GM19351 (cell line): ENCODE measurements around the gene CYS1.

Experiments
- ATAC-seq: cut with Tn5 transposase; IDR thresholded peaks from one replicate; pipeline ENCODE4 v1.9.1; 2021; ENCODE audit warnings: mild to moderate bottlenecking, moderate library complexity; ENCODE audit not compliant: unreplicated experiment

The CYS1 gene

GRCh38 chr2:10073706-10074105, 6.5 kb downstream of the CYS1 start:
- ATAC-seq: no peak

DNA sequence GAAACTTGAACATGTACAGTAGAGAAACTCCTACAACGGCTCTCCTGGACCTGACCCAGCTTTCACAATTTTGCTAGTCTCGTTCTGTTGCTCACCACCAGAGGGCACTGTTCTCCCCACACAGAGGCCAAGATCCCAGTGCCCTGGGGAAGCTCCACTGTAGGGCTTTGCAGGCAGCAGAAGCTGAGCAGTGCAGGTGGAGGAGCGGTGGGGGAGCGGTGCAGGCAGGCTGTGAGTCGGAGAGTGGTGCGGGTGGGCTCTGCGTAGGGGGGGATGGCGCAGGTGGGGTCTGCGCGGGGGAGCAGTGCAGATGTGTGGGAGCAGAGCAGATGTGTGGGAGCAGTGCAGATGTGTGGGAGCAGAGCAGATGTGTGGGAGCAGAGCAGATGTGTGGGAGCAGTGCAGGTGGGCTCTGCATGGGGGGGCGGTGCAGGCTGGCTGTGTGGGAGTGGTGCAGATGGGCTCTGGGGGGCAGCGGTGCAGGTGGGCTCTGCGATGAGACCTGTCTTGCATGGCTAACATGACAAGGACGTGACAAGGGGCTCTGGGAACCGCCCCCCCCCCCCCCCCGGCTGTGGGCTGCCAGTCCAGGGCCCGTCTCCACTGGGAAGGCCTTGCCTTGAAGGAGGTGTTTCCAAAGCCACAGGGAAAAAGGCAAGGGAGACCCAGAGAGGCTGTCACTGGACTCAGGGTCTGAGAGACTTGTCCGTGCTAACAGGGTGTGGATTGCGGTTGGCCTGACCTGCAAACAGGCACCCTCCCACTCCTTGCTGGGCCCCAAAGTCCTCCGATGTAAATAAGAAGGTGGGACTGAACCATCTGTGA, 7.3 kb downstream of the CYS1 start:
- ATAC-seq: peak; percentile 90

DNA sequence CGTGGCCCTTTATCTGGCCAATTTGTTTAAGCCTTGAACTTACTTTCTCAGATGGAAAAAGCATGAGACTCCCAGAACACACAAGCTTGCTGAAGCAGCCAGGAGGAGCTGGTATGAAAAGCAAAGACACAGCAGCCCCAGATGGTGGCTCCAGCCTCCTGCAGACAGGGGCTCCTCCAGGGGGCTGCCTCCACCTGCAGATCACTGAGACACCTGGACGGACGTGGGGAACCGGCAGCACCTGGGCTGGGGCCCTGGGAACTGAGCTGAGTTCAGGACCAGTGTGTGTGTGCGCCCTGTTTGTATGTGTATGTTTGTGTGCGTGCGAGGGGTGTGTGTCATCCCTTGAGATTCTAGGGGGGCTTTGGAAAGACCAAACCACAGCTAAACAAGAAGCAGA, 8.6 kb downstream of the CYS1 start:
- ATAC-seq: no peak

DNA sequence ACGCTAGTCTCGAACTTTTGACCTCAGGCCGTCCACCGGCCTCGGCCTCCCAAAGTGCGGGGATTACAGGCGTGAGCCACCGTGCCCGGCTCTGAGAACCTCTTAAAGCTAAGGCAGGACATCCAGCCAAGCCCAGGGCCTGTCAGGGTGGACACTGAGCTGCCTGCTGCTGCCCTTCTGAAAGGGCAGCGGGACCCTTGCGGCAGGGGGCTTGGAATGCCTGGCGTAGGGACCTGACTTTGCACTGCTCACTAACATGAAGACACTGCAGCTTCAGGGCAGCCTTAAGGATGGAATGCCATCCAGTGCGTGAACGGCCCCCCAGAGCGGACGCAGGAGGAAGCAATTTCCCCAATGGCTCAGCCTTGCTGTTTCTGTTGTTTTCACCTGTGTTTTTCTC, 9.0 kb downstream of the CYS1 start:
- no peak for ATAC-seq

DNA sequence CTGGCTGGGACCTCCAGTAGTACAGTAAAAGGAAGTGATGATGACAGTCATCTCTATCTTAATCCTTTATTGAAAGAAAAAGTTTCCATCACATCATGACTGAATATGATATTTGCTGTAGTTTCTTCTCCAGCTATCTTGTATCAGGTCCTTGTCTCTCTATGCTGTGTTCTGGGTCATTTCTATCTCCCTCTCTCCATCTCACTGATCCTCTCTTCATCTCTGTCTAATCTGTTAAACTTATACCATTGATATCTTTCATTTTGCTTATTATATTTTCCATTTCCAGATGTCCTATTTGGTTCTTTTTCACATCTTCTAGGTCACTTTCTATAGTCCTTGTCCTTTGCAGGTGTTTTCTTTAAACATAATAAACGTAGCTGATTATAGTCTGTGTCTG, 12.3 kb downstream of the CYS1 start:
- ATAC-seq: no peak

GRCh38 chr2:10067330-10067729, 12.9 kb downstream of the CYS1 start:
- ATAC-seq: no peak

DNA sequence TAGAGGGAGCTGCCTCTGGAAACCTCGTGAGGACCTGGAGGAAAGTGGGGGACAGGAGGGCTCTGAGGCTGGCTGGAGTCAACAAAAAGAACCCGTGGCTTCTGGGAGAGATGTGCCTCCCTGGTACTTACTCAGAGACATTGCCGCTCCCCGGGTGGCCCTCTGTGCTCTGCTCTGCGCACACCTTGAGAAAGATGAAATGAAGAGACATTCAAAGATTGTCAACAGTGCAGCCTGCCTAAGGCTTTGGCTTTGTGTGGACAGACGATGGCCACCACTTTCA, 14.5 kb downstream of the CYS1 start:
- ATAC-seq: no peak

DNA sequence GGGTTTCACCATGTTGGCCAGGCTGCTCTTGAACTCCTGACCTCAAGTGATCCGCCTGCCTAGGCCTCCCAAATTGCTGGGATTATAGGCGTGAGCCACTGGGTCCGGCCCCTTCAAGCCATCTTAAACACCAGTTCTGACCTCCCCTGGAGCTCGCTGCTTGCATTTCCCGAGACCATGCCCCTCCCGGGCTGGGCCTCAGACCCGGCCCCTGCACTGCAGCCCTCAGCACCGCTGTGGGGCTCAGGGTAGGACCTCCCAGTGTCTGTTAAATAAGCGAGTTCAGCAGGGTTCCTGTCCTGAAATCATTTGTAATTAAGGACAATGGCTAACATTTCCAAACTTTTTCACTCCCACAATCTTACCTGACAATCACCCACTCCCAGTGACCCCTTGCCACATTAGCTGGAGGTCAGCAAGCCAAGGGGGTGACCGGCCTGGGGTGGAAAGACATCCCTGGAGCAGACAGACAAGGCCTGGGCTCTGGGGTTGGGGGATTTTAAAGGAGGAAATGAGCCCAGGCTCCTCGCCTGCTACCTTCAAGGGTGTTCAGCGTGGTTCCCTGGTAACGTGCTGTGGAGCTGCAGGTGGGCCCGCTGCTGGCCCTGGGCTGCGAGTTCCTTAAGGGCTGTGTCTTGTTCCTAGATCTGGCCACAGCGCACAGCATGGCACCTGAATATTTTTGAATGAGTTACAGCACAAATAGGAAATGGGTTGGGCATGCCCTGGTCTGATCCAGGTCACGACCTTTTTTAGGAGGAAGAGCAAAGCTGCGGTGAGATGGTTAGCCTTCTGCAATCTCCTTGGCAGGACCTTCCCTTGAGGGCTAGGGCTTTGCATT, 15.1 kb downstream of the CYS1 start:
- no peak for ATAC-seq

GRCh38 chr2:10063566-10063965, 16.6 kb downstream of the CYS1 start:
- ATAC-seq: no peak

- ATAC-seq: no peak
Observed at GRCh38 chr2:10062931-10063365, 17.3 kb downstream of the CYS1 start.

DNA sequence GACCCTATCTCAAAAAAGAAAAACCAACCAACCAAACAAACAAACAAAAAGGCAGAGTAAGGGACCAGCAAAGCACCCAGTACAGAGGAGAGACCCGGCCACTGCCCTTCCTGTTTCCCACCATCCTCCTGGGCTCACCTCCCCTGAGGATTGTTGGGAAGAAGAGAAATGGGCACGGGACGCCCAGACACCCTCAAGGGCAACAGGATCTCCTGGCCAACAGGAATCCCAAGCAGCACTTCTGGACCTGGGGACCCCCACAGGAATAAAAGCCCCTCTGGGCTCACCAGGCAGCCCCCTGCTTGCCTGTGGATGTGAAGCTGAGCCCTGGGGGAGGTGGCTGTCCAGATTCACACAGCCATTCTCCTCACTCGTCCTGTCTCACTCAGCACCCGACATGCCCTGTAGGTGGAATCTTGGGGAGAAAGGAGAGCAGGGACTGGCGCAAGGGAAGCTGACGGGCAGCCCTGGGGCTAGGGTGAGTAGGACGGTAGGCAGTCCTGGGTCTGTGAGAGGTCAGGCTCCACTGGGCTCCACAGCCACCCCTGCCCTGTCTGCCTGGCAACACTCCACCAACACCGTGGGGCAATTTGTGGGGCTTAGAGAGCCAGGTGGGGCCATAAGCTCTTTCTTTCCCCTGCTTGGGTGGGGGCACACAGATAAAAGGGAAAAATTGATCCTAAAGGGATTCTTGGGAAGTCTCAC, 18.8 kb downstream of the CYS1 start:
- no peak for ATAC-seq

GRCh38 chr2:10059552-10060335, 20.5 kb downstream of the CYS1 start:
- no peak for ATAC-seq

- no peak for ATAC-seq
Observed at GRCh38 chr2:10059016-10059351, 21.2 kb downstream of the CYS1 start.

- no peak for ATAC-seq
Observed at GRCh38 chr2:10058251-10059015, 21.8 kb downstream of the CYS1 start.

- no peak for ATAC-seq
Observed at GRCh38 chr2:10057231-10058107, 22.7 kb downstream of the CYS1 start.

DNA sequence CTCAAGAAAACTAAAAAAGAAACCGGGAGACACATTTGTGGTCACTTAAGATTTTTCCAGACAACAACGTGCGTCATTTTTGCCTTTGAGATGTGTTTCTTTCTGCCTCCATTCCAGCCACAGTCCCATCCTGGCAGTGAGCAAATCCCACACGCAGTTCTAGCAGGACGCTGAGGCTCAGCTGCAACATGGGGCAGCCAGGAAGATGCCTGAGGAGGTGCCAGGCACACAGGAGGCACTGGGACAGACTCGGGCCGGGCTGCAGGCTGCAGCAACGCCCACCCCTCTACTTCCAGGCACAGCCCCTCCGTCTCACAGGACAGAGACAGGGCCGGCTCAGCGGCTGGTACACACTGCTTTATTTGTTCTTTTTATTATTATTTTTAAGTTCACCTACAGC, 23.8 kb downstream of the CYS1 start:
- ATAC-seq: no peak

DNA sequence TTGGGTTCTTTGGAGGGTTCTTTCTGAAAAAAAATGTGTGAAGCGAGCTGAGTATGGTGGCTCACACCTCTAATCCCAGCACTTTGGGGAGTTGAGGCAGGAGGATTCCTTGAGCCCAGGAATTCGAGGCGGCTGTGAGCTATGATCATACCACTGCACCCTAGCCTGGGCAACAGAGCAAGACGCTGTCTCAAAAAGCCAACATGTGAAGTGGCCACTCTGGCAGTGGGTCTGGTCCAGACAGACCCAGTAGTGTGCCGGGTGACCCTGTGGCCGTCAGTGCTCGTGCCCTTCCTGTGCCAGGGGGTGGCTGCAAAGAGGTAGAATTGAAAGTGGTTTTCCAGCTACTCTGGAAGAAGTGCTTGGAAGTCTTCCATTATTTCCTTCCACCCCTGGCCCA, 25.2 kb downstream of the CYS1 start:
- ATAC-seq: no peak

DNA sequence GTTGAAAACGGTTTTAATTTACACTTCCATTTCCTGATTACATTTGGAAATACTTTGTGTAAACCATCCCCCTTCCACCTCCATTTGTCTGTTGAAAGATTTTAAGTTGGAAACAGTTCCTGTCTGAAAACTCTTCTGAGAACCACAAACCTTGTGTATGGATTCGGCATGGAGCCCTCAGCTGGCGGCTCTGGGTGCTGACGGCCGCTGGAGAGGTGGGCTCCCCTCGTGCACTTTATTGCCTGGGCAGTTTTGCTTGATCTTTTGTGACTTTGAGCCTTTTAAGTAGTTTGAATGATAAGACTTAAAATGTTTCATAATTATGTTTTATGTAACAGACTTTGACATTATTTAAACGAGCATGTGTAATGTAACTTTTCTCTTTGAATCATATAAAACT, 25.8 kb downstream of the CYS1 start:
- ATAC-seq: no peak

- no peak for ATAC-seq
Observed at GRCh38 chr2:10053351-10053750, 26.9 kb downstream of the CYS1 start.
